RWPE1 (cell line): ENCODE results near the gene CD302.

Experiments used
- CTCF ChIA-PET: fragments of 350-600 bp; sonication (Branson Sonifier 250); formaldehyde crosslinking; extraction: SDS; loops from one replicate; lab custom pipeline; 2021; lab: Yijun Ruan, JAX
- POLR2A ChIA-PET: fragments of 400-600 bp; formaldehyde crosslinking; extraction: SDS; loops from one replicate; lab custom pipeline; 2020; ENCODE audit warnings: antibody characterized with exemption; ENCODE audit not compliant: low non-redundant PET; lab: Yijun Ruan, JAX
- DNase-seq: peaks from one replicate; pipeline ENCODE4 v3.0.0; 2012; ENCODE audit warnings: low spot score
- H3K27ac ChIP-seq: fragments of 450-650 bp; 2 replicates; pipeline ENCODE4 v1.5.1; 2017
- CTCF ChIP-seq: fragments of 450-650 bp; conservative IDR thresholded peaks from 2 replicates; pipeline ENCODE4 v1.5.1; 2017; ENCODE audit warnings: low read depth, mild to moderate bottlenecking

CD302 gene

GRCh38 chr2:159797543-159798375 lies at the start of gene CD302:
Gene CD302 (minus strand): TSS chr2:159798208. CDS start chr2:159798198, 10 bp downstream.
- peak; percentile 48 for DNase-seq
- peak within 1 kb of the TSS; percentile 33; the same call in 1 of the 2 replicates for H3K27ac ChIP-seq
- ChIA-PET POLR2A (no interaction called here), CTCF (no interaction called here)
- no peak for TF ChIP-seq CTCF

GRCh38 chr2:159846564-159846963 lies 48.6 kb upstream of the CD302 start:
- TF ChIP-seq CTCF, result no peak
- ChIA-PET POLR2A (no interaction called here), CTCF (no interaction called here)

GRCh38 chr2:159840616-159841015 lies 42.6 kb upstream of the CD302 start:
- POLR2A ChIA-PET, result no interaction called here
- TF ChIP-seq CTCF, result no peak
- CTCF ChIA-PET, result no interaction called here

More at GRCh38 chr2:159846564-159846963, 48.6 kb upstream of the CD302 start:
- no peak overlapping the region for H3K27ac ChIP-seq
- no peak for DNase-seq

GRCh38 chr2:159832858-159833257 lies 34.9 kb upstream of the CD302 start:
- no peak overlapping the region for H3K27ac ChIP-seq
- no peak for TF ChIP-seq CTCF
- CTCF ChIA-PET, result interaction anchor here (0.7 kb wide), 1 partner anchor 52 kb away, joined by 4 read pairs; no protein-coding TSS in a partner anchor
- no peak for DNase-seq
- POLR2A ChIA-PET, result no interaction called here

More at GRCh38 chr2:159840616-159841015, 42.6 kb upstream of the CD302 start:
- DNase-seq, result no peak
- H3K27ac ChIP-seq, result no peak overlapping the region

GRCh38 chr2:159832026-159832425 lies 34.0 kb upstream of the CD302 start:
- CTCF ChIA-PET, result no interaction called here
- no peak for TF ChIP-seq CTCF
- POLR2A ChIA-PET, result no interaction called here
- no peak for DNase-seq
- no peak overlapping the region for H3K27ac ChIP-seq

- TF ChIP-seq CTCF, result no peak
- CTCF ChIA-PET, result no interaction called here
- H3K27ac ChIP-seq, result no peak overlapping the region
- no peak for DNase-seq
- POLR2A ChIA-PET, result no interaction called here
Observed at GRCh38 chr2:159829376-159829775, 31.4 kb upstream of the CD302 start.
